Retinal pigment epithelial cell (primary cell): ENCODE measurements around the gene STRIP1.

Experiments
- DNase-seq: peaks from one replicate; pipeline ENCODE4 v3.0.0-alpha.2; 2010; ENCODE audit warnings: low read depth
- H3K4me3 ChIP-seq: 2 replicates; pipeline ENCODE4 v1.5.1; 2011; ENCODE audit warnings: mild to moderate bottlenecking, low read length, control low read depth, moderate library complexity
- TF ChIP-seq, protein P1 (sequence below): conservative IDR thresholded peaks from 2 replicates; pipeline ENCODE4 v1.5.1; 2011; ENCODE audit warnings: low read depth, low read length, control low read depth, inconsistent platforms

STRIP1 gene

DNA sequence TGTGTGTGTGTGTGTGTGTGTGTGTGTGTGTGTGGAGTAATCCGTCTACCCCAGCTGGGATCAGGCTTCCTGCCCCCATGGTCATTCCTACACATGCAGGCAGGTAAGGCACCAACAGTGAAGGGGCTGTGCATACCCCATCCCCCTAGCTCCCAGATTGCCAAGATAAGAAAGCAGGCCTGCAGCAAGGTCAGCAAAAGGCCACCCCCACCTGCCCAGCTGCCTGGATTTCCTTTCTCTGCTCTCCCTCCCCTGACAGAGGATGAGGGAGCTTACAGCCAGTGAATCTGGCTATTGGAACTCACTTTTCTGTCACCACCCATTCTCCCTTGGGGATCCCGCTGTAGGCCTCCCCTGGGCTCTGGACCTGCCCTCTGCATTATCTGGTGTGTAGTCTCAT, 28.2 kb downstream of the STRIP1 start:
- no peak for DNase-seq
- no peak overlapping the region for H3K4me3 ChIP-seq
- TF ChIP-seq, protein P1, sequence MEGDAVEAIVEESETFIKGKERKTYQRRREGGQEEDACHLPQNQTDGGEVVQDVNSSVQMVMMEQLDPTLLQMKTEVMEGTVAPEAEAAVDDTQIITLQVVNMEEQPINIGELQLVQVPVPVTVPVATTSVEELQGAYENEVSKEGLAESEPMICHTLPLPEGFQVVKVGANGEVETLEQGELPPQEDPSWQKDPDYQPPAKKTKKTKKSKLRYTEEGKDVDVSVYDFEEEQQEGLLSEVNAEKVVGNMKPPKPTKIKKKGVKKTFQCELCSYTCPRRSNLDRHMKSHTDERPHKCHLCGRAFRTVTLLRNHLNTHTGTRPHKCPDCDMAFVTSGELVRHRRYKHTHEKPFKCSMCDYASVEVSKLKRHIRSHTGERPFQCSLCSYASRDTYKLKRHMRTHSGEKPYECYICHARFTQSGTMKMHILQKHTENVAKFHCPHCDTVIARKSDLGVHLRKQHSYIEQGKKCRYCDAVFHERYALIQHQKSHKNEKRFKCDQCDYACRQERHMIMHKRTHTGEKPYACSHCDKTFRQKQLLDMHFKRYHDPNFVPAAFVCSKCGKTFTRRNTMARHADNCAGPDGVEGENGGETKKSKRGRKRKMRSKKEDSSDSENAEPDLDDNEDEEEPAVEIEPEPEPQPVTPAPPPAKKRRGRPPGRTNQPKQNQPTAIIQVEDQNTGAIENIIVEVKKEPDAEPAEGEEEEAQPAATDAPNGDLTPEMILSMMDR: no peak

DNA sequence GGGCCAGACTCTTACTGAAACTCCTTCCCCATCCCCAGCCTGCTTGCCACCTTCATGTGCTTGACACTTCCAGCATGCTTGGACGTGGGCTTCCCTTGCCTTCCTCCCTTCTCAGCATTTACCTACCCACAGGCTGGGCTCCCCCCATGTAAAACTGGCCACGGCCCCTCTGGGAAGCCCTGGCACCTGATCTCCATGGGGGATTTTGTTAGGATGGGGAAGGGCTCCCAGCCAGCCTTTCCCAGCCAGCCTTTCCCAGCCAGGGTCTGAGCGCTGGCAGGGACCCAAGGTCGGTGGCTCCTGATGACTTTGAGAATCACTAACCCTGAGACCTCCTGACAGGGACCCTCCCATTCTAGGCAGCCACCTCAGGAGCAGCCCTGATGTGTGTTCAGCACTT, 29.4 kb downstream of the STRIP1 start:
- TF ChIP-seq, protein P1: no peak
- DNase-seq: no peak
- H3K4me3 ChIP-seq: no peak overlapping the region

DNA sequence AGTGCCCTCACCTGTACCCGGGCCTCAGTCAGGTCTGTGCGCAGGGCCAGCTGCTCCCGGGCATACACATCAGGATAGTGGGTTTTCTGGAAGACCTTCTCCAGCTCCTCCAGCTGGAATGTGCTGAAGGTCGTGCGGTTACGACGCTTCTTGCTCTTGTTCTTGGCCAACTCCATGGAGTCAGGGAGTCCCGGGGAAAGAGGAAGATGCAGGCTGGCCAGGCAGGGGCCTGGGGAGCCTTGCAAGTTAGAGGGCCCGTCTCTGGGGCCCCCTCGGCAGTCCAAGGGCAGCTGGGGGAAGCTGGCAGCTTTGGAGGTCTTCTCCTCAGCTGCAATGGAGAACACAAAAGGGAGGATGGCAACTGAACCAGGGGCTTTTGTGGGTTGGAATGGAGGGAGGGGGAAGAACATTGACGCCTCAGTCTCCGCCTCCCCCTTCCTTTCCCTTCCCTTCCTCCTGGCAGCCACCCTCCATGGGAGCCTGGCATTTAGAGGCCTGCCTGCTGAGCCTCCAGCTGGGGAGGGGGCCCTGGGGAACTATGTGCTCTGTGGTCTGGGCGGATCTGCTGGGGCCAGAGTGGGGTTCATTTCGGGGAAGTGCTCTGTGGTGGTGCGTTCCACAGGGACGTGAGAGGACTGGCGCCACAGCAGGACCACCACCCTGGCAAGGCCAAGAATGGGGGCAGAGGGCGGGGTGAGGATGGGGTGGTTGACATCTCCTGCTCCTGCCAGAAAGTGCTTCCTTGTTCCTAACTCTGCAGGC, 30.3 kb downstream of the STRIP1 start:
- no peak overlapping the region for H3K4me3 ChIP-seq
- TF ChIP-seq, protein P1: no peak
- DNase-seq: no peak

DNA sequence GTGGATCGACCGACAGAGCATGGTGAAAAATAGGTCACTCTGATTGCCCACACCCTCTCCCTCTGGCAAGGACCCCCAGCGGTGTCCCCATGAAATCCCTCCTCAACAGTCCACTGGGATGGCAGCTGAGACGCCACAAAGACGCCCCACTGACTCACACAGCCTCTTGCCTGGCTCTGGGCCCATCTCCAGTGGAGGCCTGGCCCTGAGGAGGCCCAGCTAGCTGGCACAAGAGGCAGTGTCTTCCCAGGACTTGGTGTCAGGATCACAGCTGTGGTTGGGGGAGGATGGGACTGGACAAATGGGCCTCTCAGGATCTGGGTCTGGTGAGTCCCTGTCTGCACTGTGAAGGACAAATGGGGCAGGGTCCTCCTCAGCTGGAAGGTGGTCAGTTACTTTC, 31.4 kb downstream of the STRIP1 start:
- H3K4me3 ChIP-seq: no peak overlapping the region
- TF ChIP-seq, protein P1: no peak
- DNase-seq: no peak

DNA sequence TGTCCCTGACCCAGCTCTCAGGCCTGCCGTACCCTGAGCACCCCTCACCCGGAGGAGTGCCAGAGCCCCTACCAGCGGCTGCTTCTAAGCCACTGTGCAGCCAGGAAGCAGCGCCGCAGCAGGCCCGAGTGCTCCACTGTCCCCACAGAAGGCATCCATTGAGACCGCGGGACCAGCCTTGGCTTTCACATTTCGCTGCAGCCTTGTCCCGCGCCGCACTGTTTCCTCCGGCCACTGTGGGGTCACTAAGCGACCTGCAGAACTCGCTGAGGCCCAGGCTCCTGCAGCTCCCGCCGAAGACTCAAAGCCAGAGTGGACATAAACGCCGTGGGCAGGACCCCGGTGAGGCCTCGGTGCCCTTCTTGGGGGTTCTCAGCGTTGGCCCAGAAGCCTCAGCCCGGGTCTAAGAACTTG, 33.1 kb downstream of the STRIP1 start:
- TF ChIP-seq, protein P1: no peak
- DNase-seq: no peak
- H3K4me3 ChIP-seq: no peak overlapping the region

DNA sequence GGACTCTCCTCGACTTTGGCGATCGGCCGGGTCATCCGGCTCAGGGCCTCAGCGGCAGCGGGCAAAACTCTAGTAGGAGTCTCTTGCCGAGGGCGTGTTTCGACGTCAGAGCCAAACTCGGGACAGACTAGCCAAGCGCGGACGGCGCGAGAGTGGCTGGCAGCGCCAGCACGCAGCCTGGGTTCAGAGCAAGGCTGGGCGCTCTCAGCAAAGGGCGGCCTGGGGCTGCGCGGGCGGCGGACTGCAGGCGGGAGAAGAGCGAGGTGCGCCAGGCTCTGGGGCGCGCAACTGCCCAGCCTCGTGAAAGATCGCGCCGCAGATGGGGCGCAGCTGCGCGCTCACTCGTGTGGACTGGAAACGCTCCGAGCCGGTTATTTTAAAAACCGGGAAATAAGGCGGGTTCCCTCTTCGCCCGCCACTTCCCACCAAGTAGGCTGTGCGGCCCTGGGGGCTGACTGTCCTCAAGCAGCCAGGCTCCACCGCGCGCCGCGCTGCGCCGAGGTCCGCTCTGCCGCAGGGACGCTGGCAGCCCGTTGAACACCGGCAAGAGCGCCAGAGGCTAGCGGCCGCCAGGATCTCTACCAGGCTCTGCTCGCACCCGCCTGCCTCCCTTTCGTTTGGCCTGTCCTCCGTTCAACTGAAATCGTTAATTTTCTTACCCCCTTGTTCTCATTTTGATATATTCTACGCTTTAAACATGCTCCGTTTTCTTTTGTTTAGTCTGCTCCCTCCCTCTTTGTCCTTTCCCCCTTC, 33.6 kb downstream of the STRIP1 start:
- no peak overlapping the region for H3K4me3 ChIP-seq
- no peak for DNase-seq
- TF ChIP-seq, protein P1: no peak
